Measurements from ENCODE around the gene MEIOB.
"Not testable (repeated sequence)": the region's sequence is repeated elsewhere in the genome, so short reads cannot be mapped to it uniquely, and the experiment has no call there.

MEIOB gene

DNA sequence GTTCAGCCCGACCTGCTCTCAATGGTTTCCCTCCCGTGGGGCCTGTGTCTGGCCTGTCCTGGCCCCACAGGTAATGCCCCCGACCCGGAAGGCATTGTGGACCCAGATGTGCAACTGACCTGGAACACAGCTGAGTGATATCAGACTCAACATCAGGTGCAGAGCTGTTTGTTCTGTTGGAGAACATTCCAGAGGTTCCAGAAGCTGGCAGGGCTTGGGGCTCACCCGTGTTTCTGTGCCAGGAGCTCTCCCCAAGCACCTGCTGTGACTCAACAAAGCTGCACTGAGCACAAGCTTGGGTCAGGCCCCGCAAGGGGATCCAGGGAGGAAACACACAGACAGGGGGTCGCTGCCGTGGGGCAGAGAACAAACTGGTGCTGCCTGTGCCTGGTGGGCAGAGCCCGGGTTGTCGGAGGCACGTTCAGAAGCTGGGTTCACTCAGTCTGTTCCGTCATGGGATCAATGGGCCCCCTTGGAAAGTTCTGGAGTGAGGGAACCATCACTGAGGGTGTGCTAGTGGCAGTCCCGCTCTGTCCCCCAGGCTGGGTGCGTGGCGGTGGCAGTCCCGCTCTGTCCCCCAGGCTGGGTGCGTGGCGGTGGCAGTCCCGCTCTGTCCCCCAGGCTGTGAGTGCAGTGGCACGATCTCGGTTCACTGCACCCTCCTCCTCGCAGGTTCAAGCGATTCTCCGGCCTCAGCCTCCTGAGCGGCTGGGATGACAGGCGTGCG is 24.1 kb upstream of the MEIOB start:
- no peak for DNase-seq (ENCODE audit: extremely low read depth, low read depth)
- TF ChIP-seq, protein P1, sequence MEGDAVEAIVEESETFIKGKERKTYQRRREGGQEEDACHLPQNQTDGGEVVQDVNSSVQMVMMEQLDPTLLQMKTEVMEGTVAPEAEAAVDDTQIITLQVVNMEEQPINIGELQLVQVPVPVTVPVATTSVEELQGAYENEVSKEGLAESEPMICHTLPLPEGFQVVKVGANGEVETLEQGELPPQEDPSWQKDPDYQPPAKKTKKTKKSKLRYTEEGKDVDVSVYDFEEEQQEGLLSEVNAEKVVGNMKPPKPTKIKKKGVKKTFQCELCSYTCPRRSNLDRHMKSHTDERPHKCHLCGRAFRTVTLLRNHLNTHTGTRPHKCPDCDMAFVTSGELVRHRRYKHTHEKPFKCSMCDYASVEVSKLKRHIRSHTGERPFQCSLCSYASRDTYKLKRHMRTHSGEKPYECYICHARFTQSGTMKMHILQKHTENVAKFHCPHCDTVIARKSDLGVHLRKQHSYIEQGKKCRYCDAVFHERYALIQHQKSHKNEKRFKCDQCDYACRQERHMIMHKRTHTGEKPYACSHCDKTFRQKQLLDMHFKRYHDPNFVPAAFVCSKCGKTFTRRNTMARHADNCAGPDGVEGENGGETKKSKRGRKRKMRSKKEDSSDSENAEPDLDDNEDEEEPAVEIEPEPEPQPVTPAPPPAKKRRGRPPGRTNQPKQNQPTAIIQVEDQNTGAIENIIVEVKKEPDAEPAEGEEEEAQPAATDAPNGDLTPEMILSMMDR (IDR thresholded peaks at IDR 0.05; ENCODE audit: low read depth, low read length): no peak

GRCh38 chr16:1895068-1895467 is 23.1 kb upstream of the MEIOB start:
- no peak for DNase-seq (ENCODE audit: extremely low read depth, low read depth)
- TF ChIP-seq, protein P1 (IDR thresholded peaks at IDR 0.05; ENCODE audit: low read depth, low read length): no peak

- TF ChIP-seq, protein P1 (IDR thresholded peaks at IDR 0.05; ENCODE audit: low read depth, low read length): no peak
- no peak for DNase-seq (ENCODE audit: extremely low read depth, low read depth)
Observed at GRCh38 chr16:1890708-1891050, 18.7 kb upstream of the MEIOB start.

DNA sequence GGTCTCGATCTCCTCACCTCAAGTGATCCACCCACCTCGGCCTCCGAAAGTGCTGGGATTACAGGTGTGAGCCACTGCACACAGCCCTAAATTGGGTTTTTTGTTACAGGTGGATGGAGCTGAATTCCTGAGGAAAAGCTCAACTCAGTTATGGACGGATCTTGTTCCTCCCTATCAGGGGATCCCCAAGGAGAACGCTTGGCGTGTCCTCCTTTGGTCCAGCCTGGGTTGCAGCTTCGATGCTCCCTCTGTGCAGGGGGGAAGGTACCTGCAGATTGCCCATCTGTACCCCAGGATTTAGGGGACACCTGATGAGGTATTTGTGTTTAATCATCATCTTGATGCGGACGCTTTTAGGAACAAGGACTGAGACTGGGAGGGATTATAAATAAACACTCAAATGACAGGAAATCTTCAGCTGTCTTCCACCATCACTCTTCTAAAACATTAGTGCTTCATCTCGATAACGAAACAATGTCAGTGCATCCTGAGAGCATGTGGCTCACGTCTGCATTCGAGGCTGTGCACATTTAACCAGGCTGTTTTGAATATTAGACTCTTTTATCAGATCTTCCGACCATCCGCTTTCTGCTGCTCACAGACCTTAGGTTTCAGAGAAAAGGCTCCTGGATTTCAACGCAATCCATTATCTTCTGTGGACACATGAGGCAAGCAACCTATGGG is 18.2 kb upstream of the MEIOB start:
- no peak for DNase-seq (ENCODE audit: extremely low read depth, low read depth)
- TF ChIP-seq, protein P1 (IDR thresholded peaks at IDR 0.05; ENCODE audit: low read depth, low read length): no peak

GRCh38 chr16:1887711-1888354 is 15.9 kb upstream of the MEIOB start:
- DNase-seq (ENCODE audit: extremely low read depth, low read depth): no peak
- TF ChIP-seq, protein P1 (IDR thresholded peaks at IDR 0.05; ENCODE audit: low read depth, low read length): no peak

- TF ChIP-seq, protein P1 (IDR thresholded peaks at IDR 0.05; ENCODE audit: low read depth, low read length): no peak
- DNase-seq (ENCODE audit: extremely low read depth, low read depth): no peak
Observed at GRCh38 chr16:1884889-1885288, 12.9 kb upstream of the MEIOB start.

GRCh38 chr16:1884155-1884760 is 12.3 kb upstream of the MEIOB start:
- DNase-seq (ENCODE audit: extremely low read depth, low read depth): no peak
- TF ChIP-seq, protein P1 (IDR thresholded peaks at IDR 0.05; ENCODE audit: low read depth, low read length): no peak

DNA sequence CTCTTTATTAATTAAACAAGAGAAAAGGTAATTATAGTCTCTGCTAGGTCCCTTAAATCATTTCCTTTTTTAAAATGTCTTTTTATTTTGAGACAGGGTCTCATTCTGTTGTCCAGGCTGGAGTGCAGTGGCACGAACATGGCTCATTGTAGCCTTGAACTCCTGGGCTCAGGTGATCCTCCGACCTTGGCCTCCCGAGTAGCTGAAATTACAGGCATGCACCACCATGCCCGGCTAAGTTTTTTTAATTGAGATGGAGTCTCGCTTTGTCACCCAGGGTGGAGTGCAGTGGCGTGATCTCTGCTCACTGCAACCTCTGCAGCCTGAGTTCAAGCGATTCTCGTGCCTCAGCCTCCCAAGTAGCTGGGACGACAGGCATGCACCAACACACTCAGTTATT is 9.2 kb upstream of the MEIOB start:
- DNase-seq (ENCODE audit: extremely low read depth, low read depth): not testable (repeated sequence)
